NCI-H526 (cell line): ENCODE data around the gene SRPRB.

Source experiments
- DNase-seq, 2 experiments: peaks; one replicate each; lab custom pipeline; 2025; lab: John Stamatoyannopoulos, UW

SRPRB gene, protein sequence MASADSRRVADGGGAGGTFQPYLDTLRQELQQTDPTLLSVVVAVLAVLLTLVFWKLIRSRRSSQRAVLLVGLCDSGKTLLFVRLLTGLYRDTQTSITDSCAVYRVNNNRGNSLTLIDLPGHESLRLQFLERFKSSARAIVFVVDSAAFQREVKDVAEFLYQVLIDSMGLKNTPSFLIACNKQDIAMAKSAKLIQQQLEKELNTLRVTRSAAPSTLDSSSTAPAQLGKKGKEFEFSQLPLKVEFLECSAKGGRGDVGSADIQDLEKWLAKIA

DNA sequence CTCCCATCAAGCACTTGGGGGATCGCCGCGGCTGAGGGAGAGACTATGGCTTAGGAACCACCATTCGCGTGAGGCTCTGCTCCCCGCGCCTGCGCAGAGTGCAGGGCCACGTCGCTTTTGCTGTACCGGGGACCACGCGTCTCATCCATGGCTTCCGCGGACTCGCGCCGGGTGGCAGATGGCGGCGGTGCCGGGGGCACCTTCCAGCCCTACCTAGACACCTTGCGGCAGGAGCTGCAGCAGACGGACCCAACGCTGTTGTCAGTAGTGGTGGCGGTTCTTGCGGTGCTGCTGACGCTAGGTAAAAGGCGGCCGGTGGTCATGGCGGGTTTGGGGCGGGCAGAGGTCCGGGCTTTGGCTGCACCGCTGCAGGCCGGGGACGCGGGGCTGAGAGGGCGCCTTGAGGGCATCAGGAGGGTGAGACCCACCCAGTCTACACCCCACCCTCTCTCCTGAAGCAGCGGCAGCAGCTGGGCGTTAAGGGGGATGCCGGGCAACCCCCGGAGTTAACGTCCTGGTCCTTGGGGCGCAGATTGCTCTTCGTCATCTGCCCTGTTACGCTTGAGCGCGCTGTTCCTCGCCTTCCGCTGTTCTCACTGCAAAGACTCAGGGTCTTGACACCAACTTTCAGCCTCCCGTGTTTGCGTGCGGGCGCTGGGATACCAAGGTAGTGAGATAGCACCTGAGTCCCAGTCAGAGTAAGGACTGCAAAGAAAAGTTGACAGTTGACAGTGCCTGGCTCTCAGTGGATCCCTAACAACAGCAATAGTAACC lies at the start of gene SRPRB:
Gene SRPRB, plus strand, starts transcription at position 114 of the 774 bp plus-strand sequence. Its CDS starts 34 bp downstream, at position 148.
- peak; percentile 87 to 97 for DNase-seq

DNA sequence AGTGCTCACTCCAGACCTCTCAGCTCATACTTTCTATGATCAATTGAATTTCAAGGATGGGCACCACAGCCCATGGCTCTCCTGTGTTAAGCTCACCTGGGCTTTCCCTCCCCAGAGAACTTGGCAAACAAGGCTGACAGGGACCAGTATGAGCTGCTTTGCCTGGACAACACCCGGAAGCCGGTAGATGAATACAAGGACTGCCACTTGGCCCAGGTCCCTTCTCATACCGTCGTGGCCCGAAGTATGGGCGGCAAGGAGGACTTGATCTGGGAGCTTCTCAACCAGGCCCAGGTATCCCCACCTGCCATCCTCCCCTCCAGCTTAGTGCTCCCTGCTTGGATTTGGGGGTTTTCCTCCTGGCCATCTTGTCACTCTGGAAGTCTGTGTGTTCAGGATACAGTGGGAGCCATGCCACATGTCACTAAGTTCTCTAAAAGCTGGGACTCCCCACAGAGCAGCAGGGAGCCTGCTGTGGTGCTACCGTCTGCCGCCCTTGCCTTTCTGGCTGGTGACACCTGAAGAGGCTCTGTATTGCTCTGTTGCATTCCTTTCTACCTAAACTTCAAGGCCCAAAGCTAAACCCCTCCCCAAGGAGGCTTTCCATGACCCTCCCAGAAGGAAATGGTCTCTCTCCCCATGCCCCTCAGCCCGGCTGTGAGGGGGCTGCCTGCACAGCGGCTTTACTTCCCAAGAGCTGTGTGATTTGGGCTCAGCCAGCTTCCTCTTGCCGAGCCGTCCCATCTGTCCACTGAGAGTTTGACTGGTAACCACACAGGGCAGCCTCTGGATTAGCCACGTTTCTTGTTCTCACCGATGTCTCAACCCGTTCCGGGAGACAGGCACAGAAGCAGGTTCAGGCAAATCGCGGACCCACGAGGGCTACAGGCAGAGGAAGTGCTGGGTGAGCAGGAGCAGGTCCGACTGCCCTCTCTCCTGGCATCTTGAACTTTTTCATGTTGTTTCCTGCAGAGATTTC lies 48.6 kb upstream of the SRPRB start:
- DNase-seq = no peak

DNA sequence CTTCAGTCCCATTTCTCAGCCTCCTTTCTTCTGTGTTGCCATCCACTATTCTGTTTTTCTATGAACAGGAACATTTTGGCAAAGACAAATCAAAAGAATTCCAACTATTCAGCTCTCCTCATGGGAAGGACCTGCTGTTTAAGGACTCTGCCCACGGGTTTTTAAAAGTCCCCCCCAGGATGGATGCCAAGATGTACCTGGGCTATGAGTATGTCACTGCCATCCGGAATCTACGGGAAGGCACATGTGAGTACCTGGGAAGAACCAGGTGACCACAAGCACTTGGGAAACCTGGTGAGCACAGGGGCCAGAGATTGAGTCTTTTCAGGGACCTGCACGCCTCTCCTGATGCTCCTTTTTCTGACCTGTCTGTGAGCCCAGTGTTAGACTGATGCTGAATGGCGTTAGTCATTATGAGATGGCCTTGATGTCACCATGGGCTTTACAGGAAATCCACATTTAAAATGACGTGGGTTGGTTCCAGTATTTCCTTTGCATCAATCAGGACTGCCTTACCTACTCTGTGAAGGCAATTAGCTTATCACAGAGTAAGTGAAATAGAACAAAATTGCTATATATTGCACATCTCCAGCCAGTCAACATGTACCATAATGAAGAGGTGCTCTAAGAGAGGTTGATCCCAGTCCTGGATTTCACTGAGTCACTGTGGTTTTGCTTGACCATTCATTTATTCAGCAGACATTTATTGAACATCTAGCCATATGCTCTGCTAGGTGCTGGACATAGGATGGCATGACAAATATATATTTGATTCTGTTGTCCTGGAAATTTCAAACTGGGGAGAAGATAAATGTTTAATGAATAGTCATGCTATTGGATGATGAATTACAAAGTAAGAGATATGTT lies 47.7 kb upstream of the SRPRB start:
- DNase-seq = no peak

DNA sequence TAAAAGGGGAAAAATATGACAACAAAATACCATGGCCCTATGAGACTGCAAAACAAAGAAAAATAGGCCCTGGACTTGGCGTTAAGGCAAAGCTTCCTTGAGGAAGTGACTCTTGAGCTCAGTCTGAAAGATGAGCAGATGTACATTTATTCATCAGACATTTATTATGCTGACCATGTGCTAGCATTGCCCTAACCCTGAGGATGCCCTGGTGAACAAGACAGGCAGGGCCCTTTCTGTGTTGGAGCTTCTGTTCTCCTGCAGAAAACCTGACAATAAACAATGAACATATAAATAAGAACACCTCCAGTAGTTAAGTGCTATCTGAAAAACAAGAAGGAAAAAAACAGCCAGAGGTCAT lies 47.1 kb upstream of the SRPRB start:
- DNase-seq = no peak

DNA sequence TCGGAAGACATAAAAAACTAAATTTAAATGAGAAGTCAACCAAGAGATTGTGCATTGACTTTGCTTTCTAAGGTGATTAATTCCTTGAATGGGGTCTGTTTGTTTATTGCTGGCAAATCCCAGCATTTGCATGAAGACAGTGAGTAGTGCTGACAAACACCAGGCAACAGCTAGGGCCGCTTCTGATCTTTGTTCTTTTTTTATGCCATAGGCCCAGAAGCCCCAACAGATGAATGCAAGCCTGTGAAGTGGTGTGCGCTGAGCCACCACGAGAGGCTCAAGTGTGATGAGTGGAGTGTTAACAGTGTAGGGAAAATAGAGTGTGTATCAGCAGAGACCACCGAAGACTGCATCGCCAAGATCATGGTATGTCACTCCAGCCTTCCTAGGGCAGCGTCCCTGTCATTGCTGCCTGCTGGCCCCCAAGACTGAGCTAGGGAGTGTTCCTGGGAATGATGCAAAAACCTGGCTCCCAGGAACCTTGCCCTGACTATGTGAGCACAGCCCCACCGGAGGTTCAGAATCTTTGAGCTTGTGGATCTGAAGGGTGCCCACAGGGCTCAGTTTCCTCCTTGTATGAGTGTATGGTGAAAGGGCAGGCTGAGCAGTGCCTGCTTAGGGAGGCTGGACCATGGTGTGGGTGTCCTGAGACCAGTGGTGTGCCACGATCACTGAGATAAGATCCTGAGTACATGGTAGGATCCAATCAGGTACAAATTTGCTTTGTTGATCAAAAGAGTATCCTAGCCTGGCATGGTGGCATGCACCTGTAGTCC lies 46.5 kb upstream of the SRPRB start:
- peak in 1 of 2 experiments; percentile 32 for DNase-seq

DNA sequence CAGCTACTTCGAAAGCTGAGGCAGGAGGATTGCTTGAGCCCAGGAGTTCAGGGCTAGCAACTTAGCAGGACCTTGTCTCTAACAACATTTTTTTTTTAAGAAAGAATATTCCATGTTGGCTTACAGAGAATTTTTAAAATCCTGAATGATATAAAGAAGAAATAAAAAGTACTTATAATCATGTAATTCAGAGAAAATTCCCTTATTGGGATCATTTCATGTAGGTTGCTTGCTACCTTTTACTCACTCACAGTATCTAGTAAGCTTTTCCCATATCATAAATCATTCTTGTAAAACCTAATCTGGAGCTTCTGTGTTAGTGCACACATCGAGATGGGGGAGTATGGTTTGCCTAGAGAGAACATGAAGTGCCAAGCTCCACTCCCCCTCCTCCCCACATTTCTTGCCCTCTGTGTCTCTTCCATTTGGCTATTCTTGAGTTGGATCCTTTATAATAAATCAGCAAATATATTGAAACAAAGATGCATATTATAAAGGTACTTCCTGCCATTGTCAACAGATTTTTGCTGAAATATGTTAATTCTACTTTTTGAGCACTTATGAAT lies 45.8 kb upstream of the SRPRB start:
- no peak for DNase-seq

DNA sequence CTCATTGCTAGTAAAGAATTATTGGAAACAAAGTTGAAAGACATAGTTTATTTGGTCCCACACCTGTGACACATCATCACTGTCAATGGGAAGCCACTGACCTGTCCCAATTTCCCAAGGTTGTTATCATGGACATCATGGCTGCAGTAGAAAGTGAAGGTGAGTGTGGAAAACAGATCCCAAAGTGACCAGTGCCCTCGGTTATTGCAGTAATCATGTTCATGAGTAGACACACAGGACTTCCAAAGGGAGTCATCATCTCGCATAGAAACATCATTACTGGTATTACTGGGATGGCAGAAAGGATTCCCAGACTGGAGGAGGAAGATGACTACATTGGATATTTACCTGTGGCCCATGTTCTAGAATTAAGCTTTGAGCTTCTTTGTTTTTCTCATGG lies 44.7 kb upstream of the SRPRB start:
- no peak for DNase-seq

DNA sequence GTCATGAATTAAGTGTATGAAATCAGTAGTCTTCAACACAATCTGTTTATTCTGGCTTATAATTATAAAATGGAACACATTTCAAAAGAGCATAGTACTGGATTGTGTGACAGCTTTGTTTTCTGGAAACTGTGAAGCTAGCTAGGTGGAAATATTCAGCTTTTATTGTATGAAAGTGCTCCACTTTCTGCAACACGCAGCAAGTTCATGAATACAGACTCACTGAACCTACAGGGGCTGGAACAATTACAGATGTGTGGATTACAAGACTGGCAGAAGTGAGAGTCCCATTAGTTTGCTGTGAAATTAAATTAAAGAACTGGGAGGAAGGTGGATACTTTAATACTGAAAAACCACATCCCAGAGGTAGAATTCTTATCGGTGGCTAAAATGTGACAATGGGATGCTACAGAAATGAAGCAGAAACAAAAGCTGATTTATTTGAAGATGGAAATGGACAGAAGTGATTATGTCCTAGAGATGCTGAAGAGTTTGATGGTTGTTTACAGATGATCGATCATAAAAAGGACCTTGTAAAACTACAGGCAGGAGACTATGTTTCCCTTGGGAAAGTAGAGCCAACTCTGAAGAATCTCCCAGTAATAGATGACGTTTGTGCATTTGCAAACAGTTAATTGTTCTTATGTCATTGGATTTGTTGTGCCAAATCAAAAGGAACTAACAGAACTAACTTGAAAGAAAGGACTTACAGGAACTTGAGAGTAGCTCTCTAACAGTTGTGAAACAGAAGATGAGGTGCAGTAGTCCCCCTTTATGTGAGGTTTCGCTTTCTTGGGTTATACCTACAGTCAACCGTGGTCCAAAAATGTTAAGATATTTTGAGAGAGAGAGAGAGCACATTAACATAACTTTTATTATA lies 43.8 kb upstream of the SRPRB start:
- no peak for DNase-seq

DNA sequence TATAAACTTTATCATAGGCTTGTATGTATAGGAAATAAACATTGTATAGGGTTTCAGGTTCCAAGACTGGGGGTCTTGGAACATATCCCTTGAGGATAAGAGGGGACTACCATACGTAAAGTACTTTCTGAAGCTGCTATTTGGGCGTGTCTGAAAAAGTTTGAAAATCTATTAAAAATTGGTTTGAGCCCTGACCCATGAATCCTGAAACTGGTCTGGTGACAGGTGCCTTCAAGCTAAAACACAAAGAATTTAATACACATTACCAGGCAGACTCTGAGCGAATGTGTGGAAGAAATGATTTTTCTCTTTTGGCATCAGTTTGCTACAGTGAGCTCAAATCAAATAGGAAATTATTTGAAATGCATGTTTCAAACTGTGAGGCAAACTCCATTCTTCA lies 43.1 kb upstream of the SRPRB start:
- no peak for DNase-seq

DNA sequence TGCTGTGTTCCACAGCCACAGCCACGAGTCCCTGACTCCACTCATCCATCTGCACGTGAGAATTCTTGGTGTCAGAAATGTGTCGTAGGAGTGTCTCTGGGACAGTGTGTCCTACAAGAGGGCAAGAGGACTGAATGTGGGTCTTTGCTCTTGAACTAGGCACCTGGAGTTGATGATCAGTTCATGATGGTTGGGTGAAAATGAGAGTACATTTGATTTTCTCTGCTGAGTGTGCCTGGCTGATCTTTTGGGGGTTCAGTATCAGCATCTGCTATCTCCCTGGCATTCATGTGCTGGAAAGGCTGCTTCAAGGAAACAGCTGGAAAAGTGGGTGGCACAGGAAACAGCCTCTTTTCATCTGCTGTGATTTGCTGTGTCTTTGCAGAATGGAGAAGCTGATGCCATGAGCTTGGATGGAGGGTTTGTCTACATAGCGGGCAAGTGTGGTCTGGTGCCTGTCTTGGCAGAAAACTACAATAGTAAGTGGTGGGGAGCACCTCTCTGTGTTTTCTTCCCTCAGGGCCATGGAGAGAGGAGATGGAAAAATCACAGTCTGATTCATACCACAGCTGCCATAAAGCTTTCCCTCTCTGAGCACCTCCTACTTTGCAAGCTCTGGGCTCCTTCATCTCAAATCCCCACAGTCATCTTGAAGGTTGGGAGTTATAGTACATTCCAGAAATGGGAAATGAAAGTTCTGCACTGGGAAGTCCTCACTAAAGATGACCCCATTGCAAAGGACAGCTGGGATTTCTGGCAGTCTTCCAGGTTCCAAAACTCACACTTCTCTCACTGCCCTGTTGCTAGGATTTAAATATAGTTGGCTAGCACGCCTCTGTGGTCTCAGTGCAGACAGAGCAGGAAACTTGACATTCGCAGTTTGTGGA lies 41.6 kb upstream of the SRPRB start:
- no peak for DNase-seq

DNA sequence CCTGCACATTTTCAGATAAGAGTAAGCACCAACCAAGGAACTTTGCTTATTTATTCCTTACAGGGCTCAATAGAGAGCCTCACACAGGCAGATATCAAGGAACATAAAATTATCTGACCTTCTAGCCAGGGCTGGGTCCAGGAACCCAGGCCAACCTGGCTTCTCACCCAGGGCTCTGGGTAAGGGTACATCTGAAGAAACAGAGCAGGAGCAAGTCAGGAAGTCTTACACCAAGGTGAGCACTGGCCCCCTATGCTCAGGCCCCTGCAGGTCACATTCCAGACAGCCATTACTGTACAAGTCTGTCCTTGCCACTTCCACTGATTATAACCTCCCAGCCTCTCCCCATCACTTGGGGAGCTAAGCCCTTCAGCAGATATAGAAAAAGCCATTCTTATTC lies 40.4 kb upstream of the SRPRB start:
- no peak for DNase-seq

DNA sequence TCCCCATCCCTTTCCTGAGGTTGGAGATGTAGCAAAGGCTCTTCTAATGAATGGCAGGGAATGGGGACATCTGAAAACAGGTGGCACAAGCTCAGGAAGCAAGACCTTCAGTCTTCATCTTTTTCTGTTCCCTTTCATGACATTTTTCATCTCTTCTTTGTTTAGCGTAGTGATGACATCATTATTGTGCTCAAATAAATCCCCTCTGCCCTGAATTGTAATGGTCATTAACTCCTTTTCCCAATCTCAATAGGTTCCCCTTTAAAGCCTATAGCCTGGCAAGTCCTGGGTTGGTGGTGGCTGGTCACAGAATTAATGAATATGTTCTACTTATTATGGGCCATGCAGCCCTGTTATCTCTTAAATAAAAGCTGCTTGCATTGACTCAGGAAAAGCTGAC lies 38.0 kb upstream of the SRPRB start:
- no peak for DNase-seq

DNA sequence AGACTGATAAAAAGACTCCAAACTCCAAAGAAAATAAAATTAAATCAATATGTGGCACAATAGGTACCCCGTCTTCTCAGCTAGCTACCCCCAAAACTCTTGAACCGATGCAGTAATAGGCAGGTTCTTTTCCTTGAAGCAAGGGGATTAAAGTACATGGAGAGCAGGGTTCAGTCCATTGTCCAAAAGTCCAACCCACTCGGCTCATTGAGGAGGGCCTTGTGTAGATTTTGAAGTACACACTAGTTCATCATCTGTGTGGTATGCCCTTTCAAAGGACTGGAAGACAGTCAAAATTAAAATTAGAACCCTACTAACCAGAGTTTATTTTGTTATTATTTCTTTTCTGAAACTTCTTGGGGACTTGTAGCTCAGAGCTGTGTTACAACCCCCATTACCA lies 36.1 kb upstream of the SRPRB start:
- no peak for DNase-seq

DNA sequence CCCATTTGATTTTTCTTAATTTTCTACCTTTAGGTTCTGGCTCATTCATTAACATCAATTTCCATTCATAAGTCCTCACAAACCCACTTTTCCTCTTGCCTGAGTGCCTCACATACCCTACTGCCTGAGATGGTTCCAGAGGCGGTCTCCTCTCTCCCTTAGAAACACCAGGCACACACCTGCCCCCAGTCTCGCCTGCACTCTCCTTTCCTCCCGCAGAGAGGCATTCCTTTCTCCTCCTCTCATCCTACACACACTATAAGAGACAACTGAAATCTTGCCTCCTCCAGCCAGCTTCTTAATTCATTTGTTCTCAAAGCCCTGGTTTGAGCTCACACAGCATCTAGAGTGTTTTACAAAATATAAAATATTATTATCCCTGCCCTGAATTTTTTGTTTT lies 31.9 kb upstream of the SRPRB start:
- DNase-seq = no peak

DNA sequence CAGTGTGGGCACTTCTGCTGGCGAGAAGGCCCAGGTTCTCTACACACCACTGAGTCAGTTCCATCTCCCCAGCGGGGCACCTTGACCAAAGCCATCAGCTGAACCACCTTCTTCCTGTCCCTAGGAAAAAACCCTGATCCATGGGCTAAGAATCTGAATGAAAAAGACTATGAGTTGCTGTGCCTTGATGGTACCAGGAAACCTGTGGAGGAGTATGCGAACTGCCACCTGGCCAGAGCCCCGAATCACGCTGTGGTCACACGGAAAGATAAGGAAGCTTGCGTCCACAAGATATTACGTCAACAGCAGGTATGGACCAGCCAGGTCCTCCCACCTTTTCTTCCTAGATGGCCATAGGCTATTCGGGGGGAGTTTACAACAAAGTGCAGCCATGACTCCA lies 30.3 kb upstream of the SRPRB start:
- DNase-seq = no peak

DNA sequence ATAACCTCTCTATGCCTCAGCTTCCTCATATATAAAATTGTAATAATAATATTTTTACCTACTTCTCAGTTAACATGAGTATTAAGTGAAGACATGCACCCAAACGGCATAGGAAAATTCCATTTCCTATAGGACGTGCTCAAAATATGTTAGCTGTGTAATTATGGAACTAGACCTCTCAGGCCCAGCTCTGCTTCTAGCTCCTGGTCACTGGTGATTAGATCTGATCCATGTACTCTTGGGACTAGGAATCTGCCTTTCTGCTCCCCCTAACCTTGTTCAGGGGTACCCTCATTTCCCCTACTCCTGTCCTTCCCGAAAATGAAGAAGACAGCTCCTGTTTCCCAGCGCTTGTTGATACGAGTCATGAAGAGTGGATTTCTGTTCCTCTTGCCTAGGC lies 29.8 kb upstream of the SRPRB start:
- no peak for DNase-seq

DNA sequence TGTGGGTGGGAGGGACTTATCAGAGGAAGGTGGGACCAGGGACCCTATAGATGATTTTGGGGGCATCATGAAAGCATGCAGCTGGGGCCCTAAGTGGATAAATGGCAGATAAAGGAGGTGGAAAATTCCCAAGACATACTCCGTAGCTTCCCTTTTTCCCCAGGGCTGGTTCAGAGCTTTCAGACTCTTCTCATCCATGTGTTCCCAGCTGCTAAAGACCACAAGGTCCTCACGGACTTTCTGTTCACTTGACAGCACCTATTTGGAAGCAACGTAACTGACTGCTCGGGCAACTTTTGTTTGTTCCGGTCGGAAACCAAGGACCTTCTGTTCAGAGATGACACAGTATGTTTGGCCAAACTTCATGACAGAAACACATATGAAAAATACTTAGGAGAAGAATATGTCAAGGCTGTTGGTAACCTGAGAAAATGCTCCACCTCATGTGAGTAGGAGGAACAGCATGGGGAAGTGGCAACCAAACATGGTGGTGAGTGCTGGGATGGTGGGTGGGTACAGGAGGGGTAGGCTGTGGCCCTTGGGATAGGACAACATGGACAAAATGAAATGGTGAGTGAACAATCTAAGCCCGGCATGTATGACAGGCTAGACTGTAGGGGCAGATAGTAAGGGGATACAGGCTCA lies 28.7 kb upstream of the SRPRB start:
- no peak for DNase-seq
